NCI-H446 (cell line): ENCODE data around the gene UMAD1.

Experiments
- DNase-seq, 2 experiments: peaks; one replicate each; lab custom pipeline; 2025; lab: John Stamatoyannopoulos, UW

UMAD1 gene

GRCh38 chr7:7720750-7721621, 80.4 kb downstream of the UMAD1 start:
- peak in 1 of 2 experiments; percentile 27 for DNase-seq

GRCh38 chr7:7731732-7732131, 91.2 kb downstream of the UMAD1 start:
- no peak for DNase-seq

- peak; percentile 48 to 56 for DNase-seq
Measured at GRCh38 chr7:7732621-7733281, 92.2 kb downstream of the UMAD1 start.

GRCh38 chr7:7736671-7737070, 96.1 kb downstream of the UMAD1 start:
- DNase-seq, result peak; percentile 43 to 59

- no peak for DNase-seq
Measured at GRCh38 chr7:7737674-7738073, 97.1 kb downstream of the UMAD1 start.

- peak in 1 of 2 experiments; percentile 30 for DNase-seq
Measured at GRCh38 chr7:7738177-7738576, 97.6 kb downstream of the UMAD1 start.

GRCh38 chr7:7738622-7739021, 98.1 kb downstream of the UMAD1 start:
- DNase-seq, result no peak

GRCh38 chr7:7739204-7740036, 98.9 kb downstream of the UMAD1 start:
- no peak for DNase-seq

GRCh38 chr7:7740037-7740355, 99.4 kb downstream of the UMAD1 start:
- no peak for DNase-seq

GRCh38 chr7:7742223-7742622, 101.7 kb downstream of the UMAD1 start:
- DNase-seq, result peak in 1 of 2 experiments; percentile 25

- no peak for DNase-seq
Measured at GRCh38 chr7:7745258-7745657, 104.7 kb downstream of the UMAD1 start.

- DNase-seq, result no peak
Measured at GRCh38 chr7:7745966-7746365, 105.4 kb downstream of the UMAD1 start.

GRCh38 chr7:7746458-7746857, 105.9 kb downstream of the UMAD1 start:
- DNase-seq, result no peak

- no peak for DNase-seq
Measured at GRCh38 chr7:7750571-7751242, 110.2 kb downstream of the UMAD1 start.

GRCh38 chr7:7751243-7752092, 110.9 kb downstream of the UMAD1 start:
- no peak for DNase-seq

GRCh38 chr7:7756577-7756976, 116.0 kb downstream of the UMAD1 start:
- no peak for DNase-seq

GRCh38 chr7:7757576-7757975, 117.0 kb downstream of the UMAD1 start:
- DNase-seq, result no peak

- peak; percentile 48 to 72 for DNase-seq
Measured at GRCh38 chr7:7761340-7761973, 120.9 kb downstream of the UMAD1 start.

- no peak for DNase-seq
Measured at GRCh38 chr7:7761974-7762779, 121.6 kb downstream of the UMAD1 start.
